Adrenal gland (tissue), 5 donors: ENCODE results near the gene DOCK4.

Experiments used
- POLR2A ChIP-seq, 2 donors: fragments of 450-650 bp; IDR thresholded peaks; one replicate each; pipeline ENCODE4 v1.6.1; 2017; ENCODE audit warnings: antibody characterized with exemption in 2 of 2, mild to moderate bottlenecking in 2 of 2, moderate library complexity in 1 of 2
- TF ChIP-seq, protein P1 (sequence below), 6 experiments: fragments of 450-650 bp in 4 of 6; fragments of 200-600 bp in 2 of 6; sonication (generic) in 1 of 6; IDR thresholded peaks; 1 replicate in 5 of 6; 2 replicates in 1 of 6; pipeline versions ENCODE4 v1.5.1 to v1.8.0; 2016 to 2021; ENCODE audit warnings: antibody characterized with exemption in 6 of 6, mild to moderate bottlenecking in 2 of 6, moderate library complexity in 1 of 6
- donor health status: DM: no; HTN: no; CAD: no.

DNA sequence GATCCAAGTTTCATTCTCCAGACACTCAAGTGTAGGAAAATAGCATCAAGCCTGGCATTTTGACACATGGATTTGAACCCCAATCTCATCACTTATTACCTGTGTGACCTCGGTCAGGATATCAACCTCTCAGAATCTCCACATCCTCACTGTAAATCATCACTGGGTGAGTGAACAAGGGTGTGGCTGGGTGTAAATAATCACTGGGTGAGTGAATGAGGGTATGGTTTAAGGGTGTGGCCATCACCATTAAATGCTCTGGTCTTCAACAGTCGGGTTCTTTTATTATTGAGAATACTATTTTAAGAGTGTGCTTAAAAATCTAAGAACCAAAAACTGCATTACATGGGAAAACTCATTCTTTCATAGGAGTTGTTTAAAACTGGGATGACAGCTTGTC is 200.1 kb downstream of the DOCK4 start:
- TF ChIP-seq POLR2A (IDR thresholded peaks at IDR 0.05), result no peak
- TF ChIP-seq, protein P1, sequence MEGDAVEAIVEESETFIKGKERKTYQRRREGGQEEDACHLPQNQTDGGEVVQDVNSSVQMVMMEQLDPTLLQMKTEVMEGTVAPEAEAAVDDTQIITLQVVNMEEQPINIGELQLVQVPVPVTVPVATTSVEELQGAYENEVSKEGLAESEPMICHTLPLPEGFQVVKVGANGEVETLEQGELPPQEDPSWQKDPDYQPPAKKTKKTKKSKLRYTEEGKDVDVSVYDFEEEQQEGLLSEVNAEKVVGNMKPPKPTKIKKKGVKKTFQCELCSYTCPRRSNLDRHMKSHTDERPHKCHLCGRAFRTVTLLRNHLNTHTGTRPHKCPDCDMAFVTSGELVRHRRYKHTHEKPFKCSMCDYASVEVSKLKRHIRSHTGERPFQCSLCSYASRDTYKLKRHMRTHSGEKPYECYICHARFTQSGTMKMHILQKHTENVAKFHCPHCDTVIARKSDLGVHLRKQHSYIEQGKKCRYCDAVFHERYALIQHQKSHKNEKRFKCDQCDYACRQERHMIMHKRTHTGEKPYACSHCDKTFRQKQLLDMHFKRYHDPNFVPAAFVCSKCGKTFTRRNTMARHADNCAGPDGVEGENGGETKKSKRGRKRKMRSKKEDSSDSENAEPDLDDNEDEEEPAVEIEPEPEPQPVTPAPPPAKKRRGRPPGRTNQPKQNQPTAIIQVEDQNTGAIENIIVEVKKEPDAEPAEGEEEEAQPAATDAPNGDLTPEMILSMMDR (IDR thresholded peaks at IDR 0.05), result no peak
